ENCODE results near the gene SLC1A2. TPM values are rescaled to one million over a fixed set of nuclear protein-coding genes. Genes with fewer than 3 reads are reported as not detected.

Gene SLC1A2
- total and polyA plus RNA-seq, 8 donors, result 0.89 to 31.8 (median 18.9) TPM

- ATAC-seq (peak; percentile 78), DNase-seq (no peak)
- Histone ChIP-seq H3K36me3 (no peaks in the 10 kb centered on the region), H3K4me3 (no peak overlapping the region), H3K27ac (peak overlapping the region; percentile 43 to 78), H3K27me3 (no peaks in the 10 kb centered on the region), H3K9me3 (no peaks in the 10 kb centered on the region), H3K4me1 (peaks cover 3 to 37% of the 10 kb centered on the region in 2 donors)
- intact Hi-C loops (cut with DNase I), result no loop called here
- TF ChIP-seq, protein P1, sequence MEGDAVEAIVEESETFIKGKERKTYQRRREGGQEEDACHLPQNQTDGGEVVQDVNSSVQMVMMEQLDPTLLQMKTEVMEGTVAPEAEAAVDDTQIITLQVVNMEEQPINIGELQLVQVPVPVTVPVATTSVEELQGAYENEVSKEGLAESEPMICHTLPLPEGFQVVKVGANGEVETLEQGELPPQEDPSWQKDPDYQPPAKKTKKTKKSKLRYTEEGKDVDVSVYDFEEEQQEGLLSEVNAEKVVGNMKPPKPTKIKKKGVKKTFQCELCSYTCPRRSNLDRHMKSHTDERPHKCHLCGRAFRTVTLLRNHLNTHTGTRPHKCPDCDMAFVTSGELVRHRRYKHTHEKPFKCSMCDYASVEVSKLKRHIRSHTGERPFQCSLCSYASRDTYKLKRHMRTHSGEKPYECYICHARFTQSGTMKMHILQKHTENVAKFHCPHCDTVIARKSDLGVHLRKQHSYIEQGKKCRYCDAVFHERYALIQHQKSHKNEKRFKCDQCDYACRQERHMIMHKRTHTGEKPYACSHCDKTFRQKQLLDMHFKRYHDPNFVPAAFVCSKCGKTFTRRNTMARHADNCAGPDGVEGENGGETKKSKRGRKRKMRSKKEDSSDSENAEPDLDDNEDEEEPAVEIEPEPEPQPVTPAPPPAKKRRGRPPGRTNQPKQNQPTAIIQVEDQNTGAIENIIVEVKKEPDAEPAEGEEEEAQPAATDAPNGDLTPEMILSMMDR (IDR thresholded peaks at IDR 0.05), result peak; percentile 60 to 79
These were observed 181.3 kb downstream of the SLC1A2 start for GRCh38 chr11:35237860-35238715.

GRCh38 chr11:35237351-35237750 is 182.0 kb downstream of the SLC1A2 start:
- Histone ChIP-seq H3K4me3 (no peak overlapping the region), H3K27ac (peak overlapping the region; percentile 43 to 78), H3K36me3 (no peaks in the 10 kb centered on the region), H3K4me1 (peaks cover 3 to 39% of the 10 kb centered on the region in 2 donors), H3K9me3 (no peaks in the 10 kb centered on the region), H3K27me3 (no peaks in the 10 kb centered on the region)
- intact Hi-C loops (cut with DNase I), result no loop called here
- ATAC-seq, result peak; percentile 74
- peak in 1 of 4 donors; percentile 61 for DNase-seq
- TF ChIP-seq, protein P1 (IDR thresholded peaks at IDR 0.05), result no peak

DNA sequence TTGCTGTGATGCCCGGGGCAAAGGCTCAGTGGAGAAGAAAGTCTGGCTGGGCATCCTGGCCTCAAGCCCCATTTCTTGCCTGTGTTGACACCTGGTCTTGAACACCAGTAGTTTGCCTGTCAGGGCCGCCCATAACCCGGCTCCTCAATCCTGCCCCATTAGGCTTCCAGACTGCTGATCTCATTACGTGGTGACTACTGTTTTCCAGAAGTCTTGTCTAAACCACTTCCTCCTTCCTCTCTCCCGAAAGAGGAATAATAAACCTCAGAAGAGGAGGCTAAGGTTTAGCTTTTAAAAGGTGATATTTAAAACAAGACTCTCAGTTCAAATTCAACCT is 182.7 kb downstream of the SLC1A2 start:
- TF ChIP-seq, protein P1 (IDR thresholded peaks at IDR 0.05), result no peak
- ATAC-seq (peak; percentile 53), DNase-seq (no peak)
- H3K9me3 ChIP-seq, result no peaks in the 10 kb centered on the region
- H3K4me3 ChIP-seq, result no peak overlapping the region
- peak overlapping the region; percentile 43 to 78 for H3K27ac ChIP-seq
- H3K36me3 ChIP-seq, result peaks cover 0 to 2% of the 10 kb centered on the region in 2 donors
- H3K27me3 ChIP-seq, result no peaks in the 10 kb centered on the region
- intact Hi-C loops (cut with DNase I), result no loop called here
- peaks cover 3 to 46% of the 10 kb centered on the region in 2 donors for H3K4me1 ChIP-seq

GRCh38 chr11:35235936-35236666 is 183.3 kb downstream of the SLC1A2 start:
- no peaks in the 10 kb centered on the region for H3K9me3 ChIP-seq
- intact Hi-C loops (cut with DNase I), result no loop called here
- H3K36me3 ChIP-seq, result peaks cover 0 to 7% of the 10 kb centered on the region in 2 donors
- TF ChIP-seq, protein P1 (IDR thresholded peaks at IDR 0.05), result no peak
- no peak overlapping the region for H3K4me3 ChIP-seq
- no peaks in the 10 kb centered on the region for H3K27me3 ChIP-seq
- no peak for ATAC-seq
- H3K27ac ChIP-seq, result peak overlapping the region; percentile 43 to 78
- peaks cover 3 to 49% of the 10 kb centered on the region in 2 donors for H3K4me1 ChIP-seq
- DNase-seq, result no peak

DNA sequence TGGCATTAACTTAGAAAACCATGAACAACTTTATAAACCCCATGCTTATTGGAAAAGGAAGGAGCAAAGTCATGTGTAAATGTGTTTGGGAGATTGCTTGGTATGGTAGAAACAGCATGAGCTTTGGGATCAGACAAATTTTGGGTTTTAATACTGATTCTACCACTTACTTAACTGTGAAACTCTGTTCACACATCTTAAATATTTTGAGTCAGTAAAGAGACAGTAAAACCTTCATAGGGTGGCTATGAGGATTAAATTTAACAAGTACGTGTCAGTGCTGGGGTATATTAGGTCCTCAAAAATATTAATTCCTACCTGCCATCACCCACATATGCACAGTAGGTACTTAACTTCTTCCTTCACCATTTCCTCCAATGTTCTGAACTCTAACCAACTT is 183.9 kb downstream of the SLC1A2 start:
- Histone ChIP-seq H3K27ac (peak overlapping the region in 1 of 2 donors; percentile 78), H3K4me1 (peaks cover 3 to 55% of the 10 kb centered on the region in 2 donors), H3K9me3 (no peaks in the 10 kb centered on the region), H3K27me3 (no peaks in the 10 kb centered on the region), H3K36me3 (peaks cover 0 to 13% of the 10 kb centered on the region in 2 donors), H3K4me3 (no peak overlapping the region)
- ATAC-seq, result no peak
- TF ChIP-seq, protein P1 (IDR thresholded peaks at IDR 0.05), result no peak
- intact Hi-C loops (cut with DNase I), result no loop called here
- no peak for DNase-seq
